ENCODE data around the gene C5AR2.
A peak's percentile ranks its signal among the peaks of the same experiment; 100 is the strongest.
"Not testable (repeated sequence)": the region's sequence is repeated elsewhere in the genome, so short reads cannot be mapped to it uniquely, and the experiment has no call there.

Gene C5AR2

GRCh38 chr19:47323872-47324271 is 8.1 kb upstream of the C5AR2 start:
- DNase-seq, result no peak

- no peak for DNase-seq
These were observed 7.5 kb upstream of the C5AR2 start for GRCh38 chr19:47324502-47324901.

- DNase-seq, result no peak
These were observed 1.5 kb upstream of the C5AR2 start for GRCh38 chr19:47330466-47330869.

GRCh38 chr19:47331490-47331889 is 485 bp upstream of the C5AR2 start:
- DNase-seq, result no peak

GRCh38 chr19:47336765-47337718 is 5.1 kb downstream of the C5AR2 start:
- not testable (repeated sequence) for DNase-seq

GRCh38 chr19:47339196-47339880 is 7.4 kb downstream of the C5AR2 start:
- DNase-seq, result no peak

- DNase-seq, result no peak
These were observed 8.7 kb downstream of the C5AR2 start for GRCh38 chr19:47340477-47341208.

GRCh38 chr19:47341734-47342133 is 9.8 kb downstream of the C5AR2 start:
- DNase-seq, result no peak

- DNase-seq, result no peak
These were observed 11.3 kb downstream of the C5AR2 start for GRCh38 chr19:47343194-47343802.

- DNase-seq, result no peak
These were observed 12.4 kb downstream of the C5AR2 start for GRCh38 chr19:47344425-47344824.

- not testable (repeated sequence) for DNase-seq
These were observed 14.0 kb downstream of the C5AR2 start for GRCh38 chr19:47346024-47346423.

- peak; percentile 99 for DNase-seq
These were observed 17.1 kb downstream of the C5AR2 start, which contains the start of gene DHX34 for GRCh38 chr19:47348819-47349795. Gene DHX34, plus strand, starts transcription at chr19:47349315. Its CDS starts 3,716 bp downstream, at chr19:47353031.

- DNase-seq, result no peak
These were observed 18.7 kb downstream of the C5AR2 start for GRCh38 chr19:47350630-47351029.

- peak; percentile 19 for DNase-seq
These were observed 19.6 kb downstream of the C5AR2 start for GRCh38 chr19:47351548-47351947.

GRCh38 chr19:47352095-47352494 is 20.1 kb downstream of the C5AR2 start:
- DNase-seq, result no peak

GRCh38 chr19:47353307-47353712 is 21.3 kb downstream of the C5AR2 start:
- DNase-seq, result no peak

- no peak for DNase-seq
These were observed 24.9 kb downstream of the C5AR2 start for GRCh38 chr19:47356900-47357299.

- DNase-seq, result no peak
These were observed 26.1 kb downstream of the C5AR2 start for GRCh38 chr19:47357788-47358680.

- DNase-seq, result no peak
These were observed 27.0 kb downstream of the C5AR2 start for GRCh38 chr19:47358936-47359335.

GRCh38 chr19:47362321-47362720 is 30.3 kb downstream of the C5AR2 start:
- DNase-seq, result no peak
